Osteocyte (in vitro differentiated cells): ENCODE results near the gene PPP2R3C. TPM values are rescaled to one million over a fixed set of nuclear protein-coding genes. Genes with fewer than 3 reads are reported as not detected.
"Not testable (repeated sequence)": the region's sequence is repeated elsewhere in the genome, so short reads cannot be mapped to it uniquely, and the experiment has no call there.

Experiments used
- DNase-seq: peaks from one replicate; pipeline ENCODE4 v3.0.0; 2021; ENCODE audit warnings: mixed read lengths; ENCODE audit not compliant: unreplicated experiment; ENCODE audit errors: extremely low spot score
- H3K27ac Mint-ChIP-seq: one replicate; pipeline ENCODE4 v1.8.0; 2021; ENCODE audit warnings: mild to moderate bottlenecking, mixed read lengths; ENCODE audit not compliant: unreplicated experiment
- H3K27me3 Mint-ChIP-seq: one replicate; pipeline ENCODE4 v1.8.0; 2021; ENCODE audit warnings: mixed read lengths; ENCODE audit not compliant: unreplicated experiment
- H3K36me3 Mint-ChIP-seq: one replicate; pipeline ENCODE4 v1.8.0; 2021; ENCODE audit warnings: mixed read lengths; ENCODE audit not compliant: unreplicated experiment
- H3K4me1 Mint-ChIP-seq: one replicate; pipeline ENCODE4 v1.8.0; 2021; ENCODE audit warnings: mixed read lengths; ENCODE audit not compliant: unreplicated experiment
- H3K4me3 Mint-ChIP-seq: one replicate; pipeline ENCODE4 v1.8.0; 2021; ENCODE audit warnings: mild to moderate bottlenecking, moderate library complexity, mixed read lengths; ENCODE audit not compliant: unreplicated experiment
- H3K9me3 Mint-ChIP-seq: one replicate; pipeline ENCODE4 v1.8.0; 2021; ENCODE audit warnings: mixed read lengths; ENCODE audit not compliant: unreplicated experiment
- total RNA-seq: library from RNA; stranded (reverse); gene quantifications from 2 replicates; pipeline ENCODE4 v1.2.1, GENCODE V29; 2021
- TF ChIP-seq, protein P1 (sequence below): fragments of 200-600 bp; sonication (generic); IDR thresholded peaks from 2 replicates; pipeline ENCODE4 v1.5.0; 2021; ENCODE audit warnings: antibody characterized with exemption, mild to moderate bottlenecking, moderate library complexity

PPP2R3C gene
- total RNA-seq, 1 donor from 2014 or later: 33.1 TPM

DNA sequence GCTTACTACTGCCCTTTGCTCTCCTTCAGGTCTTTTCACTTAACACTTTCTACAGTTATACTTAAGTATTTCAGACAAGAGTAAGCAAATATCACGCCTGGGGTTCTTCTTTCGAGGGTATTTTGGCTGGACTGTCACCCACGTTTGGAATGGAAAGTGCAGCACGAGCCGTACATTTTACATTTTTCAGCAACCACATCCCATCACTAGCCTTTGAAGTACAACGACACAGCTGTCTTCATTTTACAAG, 76.1 kb downstream of the PPP2R3C start:
- DNase-seq: no peak
- Mint-ChIP-seq H3K27ac (peak overlapping the region; percentile 98), H3K27me3 (no peaks in the 10 kb centered on the region), H3K9me3 (no peaks in the 10 kb centered on the region), H3K36me3 (no peaks in the 10 kb centered on the region), H3K4me1 (peaks cover 31% of the 10 kb centered on the region), H3K4me3 (peak overlapping the region; percentile 95)
- TF ChIP-seq, protein P1, sequence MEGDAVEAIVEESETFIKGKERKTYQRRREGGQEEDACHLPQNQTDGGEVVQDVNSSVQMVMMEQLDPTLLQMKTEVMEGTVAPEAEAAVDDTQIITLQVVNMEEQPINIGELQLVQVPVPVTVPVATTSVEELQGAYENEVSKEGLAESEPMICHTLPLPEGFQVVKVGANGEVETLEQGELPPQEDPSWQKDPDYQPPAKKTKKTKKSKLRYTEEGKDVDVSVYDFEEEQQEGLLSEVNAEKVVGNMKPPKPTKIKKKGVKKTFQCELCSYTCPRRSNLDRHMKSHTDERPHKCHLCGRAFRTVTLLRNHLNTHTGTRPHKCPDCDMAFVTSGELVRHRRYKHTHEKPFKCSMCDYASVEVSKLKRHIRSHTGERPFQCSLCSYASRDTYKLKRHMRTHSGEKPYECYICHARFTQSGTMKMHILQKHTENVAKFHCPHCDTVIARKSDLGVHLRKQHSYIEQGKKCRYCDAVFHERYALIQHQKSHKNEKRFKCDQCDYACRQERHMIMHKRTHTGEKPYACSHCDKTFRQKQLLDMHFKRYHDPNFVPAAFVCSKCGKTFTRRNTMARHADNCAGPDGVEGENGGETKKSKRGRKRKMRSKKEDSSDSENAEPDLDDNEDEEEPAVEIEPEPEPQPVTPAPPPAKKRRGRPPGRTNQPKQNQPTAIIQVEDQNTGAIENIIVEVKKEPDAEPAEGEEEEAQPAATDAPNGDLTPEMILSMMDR: no peak

DNA sequence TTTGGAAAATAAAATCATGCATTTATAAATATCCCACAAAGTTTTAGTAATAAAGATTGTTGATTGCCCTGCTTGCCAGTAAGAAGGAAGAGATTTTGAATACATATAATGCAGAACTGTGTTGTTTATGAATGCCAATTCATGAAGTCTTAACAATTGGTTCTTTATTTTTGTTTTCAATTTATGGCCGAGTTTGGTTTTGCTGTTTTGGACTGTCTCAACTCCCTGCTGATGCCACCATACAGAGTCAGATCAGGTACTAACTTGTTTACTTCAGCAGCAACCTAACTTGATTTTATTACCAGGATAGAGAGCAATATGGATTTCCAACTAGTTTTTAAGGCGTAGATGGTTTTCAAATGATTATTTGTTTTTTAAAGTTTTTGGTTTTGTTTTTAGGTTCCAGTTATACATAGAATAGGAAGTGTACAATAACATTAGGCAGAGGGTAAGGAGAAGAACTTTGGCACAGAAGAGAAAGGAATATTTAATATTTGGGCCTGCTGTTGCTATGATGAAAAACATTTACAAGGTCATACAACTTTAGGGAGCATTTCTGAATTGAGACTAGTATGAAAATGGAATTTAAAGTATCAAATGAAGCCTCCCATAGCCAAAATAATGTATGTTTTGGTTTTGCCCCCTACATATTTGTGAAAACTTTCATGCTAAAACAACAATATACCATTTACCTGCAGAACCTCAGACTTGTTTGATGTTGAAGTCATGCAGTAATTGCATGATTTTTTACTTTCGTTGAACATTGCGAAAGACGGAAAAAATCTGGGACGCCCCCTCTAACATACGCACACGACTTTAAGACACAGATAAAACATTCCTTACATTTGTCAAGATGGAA, 76.6 kb downstream of the PPP2R3C start:
- no peak for DNase-seq
- Mint-ChIP-seq H3K27ac (peak overlapping the region; percentile 98), H3K9me3 (no peaks in the 10 kb centered on the region), H3K36me3 (no peaks in the 10 kb centered on the region), H3K27me3 (no peaks in the 10 kb centered on the region), H3K4me3 (peak overlapping the region; percentile 95), H3K4me1 (peaks cover 28% of the 10 kb centered on the region)
- TF ChIP-seq, protein P1: no peak

DNA sequence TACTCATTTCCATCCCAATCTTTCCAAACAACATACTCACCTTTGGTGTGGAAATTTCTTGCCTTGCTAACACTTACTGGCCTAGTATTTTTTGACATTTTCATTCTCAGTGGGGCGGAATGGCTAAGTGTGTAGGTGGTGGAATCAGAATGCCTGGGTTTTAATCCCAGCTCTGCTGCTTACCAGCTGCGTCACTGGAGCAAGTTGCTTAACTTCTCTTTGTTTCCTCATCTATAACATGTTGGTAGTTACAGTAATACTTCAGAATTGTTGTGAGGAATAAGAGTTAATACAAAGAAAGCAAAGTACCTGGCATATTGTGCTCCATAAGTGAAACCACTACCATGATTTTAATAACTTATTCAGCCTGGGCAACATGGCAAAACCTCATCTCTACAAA, 78.7 kb downstream of the PPP2R3C start:
- no peaks in the 10 kb centered on the region for H3K27me3 Mint-ChIP-seq
- peak overlapping the region; percentile 52 for H3K27ac Mint-ChIP-seq
- H3K36me3 Mint-ChIP-seq: no peaks in the 10 kb centered on the region

DNA sequence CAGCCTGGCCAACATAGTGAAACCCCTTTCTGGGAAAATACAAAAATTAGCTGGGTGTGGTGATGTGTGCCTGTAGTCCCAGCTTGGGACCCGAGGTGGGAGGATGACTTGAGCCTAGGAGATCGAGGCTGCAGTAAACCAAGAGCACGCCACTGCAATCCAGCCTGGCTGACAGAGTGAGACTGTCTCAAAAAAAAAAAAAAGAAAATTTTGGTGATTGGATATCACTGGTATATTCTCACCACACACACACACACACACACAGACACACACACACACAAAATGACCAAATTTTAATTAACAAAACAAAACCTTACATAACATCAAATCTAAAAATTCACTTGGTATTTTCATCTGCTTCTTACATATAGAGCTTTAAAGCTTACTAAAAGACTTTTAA, 79.2 kb downstream of the PPP2R3C start:
- TF ChIP-seq, protein P1: no peak
- H3K4me3 Mint-ChIP-seq: no peak overlapping the region
- peaks cover 19% of the 10 kb centered on the region for H3K4me1 Mint-ChIP-seq
- H3K27me3 Mint-ChIP-seq: no peaks in the 10 kb centered on the region
- H3K9me3 Mint-ChIP-seq: no peaks in the 10 kb centered on the region
- H3K36me3 Mint-ChIP-seq: no peaks in the 10 kb centered on the region
- no peak for DNase-seq
- H3K27ac Mint-ChIP-seq: peak overlapping the region; percentile 52

More for the DNA sequence above, 78.7 kb downstream of the PPP2R3C start:
- Mint-ChIP-seq H3K4me3 (no peak overlapping the region), H3K9me3 (no peaks in the 10 kb centered on the region), H3K4me1 (peaks cover 24% of the 10 kb centered on the region)
- TF ChIP-seq, protein P1: no peak
- DNase-seq: no peak

DNA sequence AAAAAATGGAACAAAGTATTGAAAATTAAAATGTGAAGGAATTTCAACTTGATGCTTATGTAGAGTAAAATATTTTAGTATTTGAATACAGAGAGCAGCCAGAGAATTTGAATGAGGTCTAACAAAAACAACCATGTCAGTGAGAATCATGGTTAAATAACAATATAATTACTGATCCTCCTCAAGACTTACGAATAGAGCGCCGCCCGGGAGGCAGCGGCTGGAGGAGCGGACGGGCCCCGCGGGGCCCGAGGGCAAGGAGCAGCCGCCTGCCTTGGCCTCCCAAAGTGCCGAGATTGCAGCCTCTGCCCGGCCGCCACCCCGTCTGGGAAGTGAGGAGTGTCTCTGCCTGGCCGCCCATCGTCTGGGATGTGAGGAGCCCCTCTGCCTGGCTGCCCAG, 83.5 kb downstream of the PPP2R3C start:
- H3K4me3 Mint-ChIP-seq, DNase-seq, H3K27me3 Mint-ChIP-seq, H3K9me3 Mint-ChIP-seq, H3K27ac Mint-ChIP-seq, H3K4me1 Mint-ChIP-seq: not testable (repeated sequence)
- peaks cover 16% of the 10 kb centered on the region for H3K36me3 Mint-ChIP-seq

Other genes with a start within 250 kb of the PPP2R3C start
- 26.7 and 27.7 TPM in 2 replicates for gene BAZ1A, start 246.6 kb downstream of the PPP2R3C start, total RNA-seq
- 59.7 and 62.4 TPM in 2 replicates for gene SRP54, start 139.0 kb downstream of the PPP2R3C start, total RNA-seq
- 68.3 and 76.5 TPM in 2 replicates for gene FAM177A1, start 75.7 kb downstream of the PPP2R3C start, total RNA-seq
- gene PRORP, start 562 bp upstream of the PPP2R3C start, total RNA-seq: 28.3 and 31.1 TPM in 2 replicates
- 137 and 146 TPM in 2 replicates for gene PSMA6, start 170.4 kb upstream of the PPP2R3C start, total RNA-seq